HG03060 (cell line): ENCODE data around the gene RAB21.

ENCODE experiments used
- ATAC-seq: cut with Tn5 transposase; IDR thresholded peaks from one replicate; pipeline ENCODE4 v1.9.1; 2021; ENCODE audit warnings: low read depth, moderate number of reproducible peaks; ENCODE audit not compliant: unreplicated experiment

The RAB21 gene, protein sequence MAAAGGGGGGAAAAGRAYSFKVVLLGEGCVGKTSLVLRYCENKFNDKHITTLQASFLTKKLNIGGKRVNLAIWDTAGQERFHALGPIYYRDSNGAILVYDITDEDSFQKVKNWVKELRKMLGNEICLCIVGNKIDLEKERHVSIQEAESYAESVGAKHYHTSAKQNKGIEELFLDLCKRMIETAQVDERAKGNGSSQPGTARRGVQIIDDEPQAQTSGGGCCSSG

DNA sequence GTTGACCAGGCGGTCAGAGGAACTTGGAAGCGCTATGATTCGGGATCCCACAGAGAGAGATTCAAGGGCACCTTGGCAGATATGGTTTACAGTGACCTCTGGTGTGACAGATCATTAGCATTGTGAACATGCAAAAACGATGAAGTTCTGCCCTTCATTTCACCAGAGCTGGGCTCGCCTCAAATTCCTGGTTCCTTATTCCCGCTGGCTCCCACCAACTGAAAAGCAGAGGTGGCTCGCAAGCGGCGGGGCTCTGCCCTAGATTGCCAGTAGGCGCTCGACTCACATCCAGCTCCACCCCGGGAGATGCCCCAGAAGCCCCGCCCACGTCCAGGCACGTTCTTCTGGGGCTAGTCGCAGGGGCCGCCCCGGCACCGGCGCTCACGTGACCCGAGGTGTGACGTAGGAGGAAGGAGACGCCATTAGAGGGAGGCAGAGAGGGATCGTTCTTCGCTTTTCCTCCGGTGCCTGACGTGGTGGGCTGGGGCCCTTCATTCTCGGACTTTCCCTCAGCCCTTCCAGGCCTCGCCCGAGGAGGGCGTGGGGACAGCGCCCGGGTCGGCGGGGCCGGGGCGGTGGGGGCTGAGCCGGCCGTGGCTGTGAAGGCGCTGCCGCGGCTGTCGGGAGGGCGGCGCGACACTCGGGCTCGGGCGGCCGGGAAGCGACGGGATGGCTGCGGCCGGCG lies at the start of gene RAB21:
TSS of gene RAB21 (plus strand) at position 403 of the 685 bp plus-strand sequence. CDS start at position 670, 267 bp downstream.
- peak; percentile 93 for ATAC-seq

DNA sequence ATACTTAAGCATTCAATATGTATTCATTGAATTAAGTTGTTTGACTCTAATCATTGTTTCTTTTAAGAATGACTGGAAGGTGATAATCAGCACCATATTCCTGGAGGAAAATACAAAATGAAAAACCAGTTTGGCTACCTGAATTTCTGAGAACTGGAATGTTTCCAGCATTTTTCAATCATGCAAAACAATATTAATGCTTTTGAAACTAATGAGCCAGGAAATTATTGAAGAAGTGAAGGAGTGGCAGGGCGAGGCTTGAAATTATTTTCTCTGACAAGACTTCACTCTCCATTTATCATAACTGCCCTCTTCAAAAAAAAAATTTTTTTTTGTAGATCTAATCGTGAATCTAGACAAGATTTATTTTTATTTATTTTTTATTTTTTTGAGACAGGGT lies 49.7 kb upstream of the RAB21 start:
- no peak for ATAC-seq

DNA sequence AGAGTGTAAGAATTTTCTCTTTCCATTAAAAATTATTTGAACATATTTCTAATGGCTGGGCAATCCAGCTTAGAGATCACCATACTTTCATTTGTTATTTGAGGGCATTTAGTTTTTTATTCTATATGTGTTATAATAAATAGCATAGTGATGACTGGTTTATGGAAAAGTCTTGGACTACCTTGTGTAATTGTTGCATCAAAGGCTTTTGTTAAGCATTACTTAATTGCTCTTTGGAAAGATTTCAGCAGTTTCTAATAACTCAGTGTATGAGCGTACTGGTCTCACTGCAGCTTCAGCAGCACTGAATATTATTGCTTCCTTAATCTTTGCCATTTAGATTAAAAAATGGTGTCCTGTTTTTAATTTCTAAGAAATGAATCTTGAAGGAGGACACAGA lies 46.0 kb upstream of the RAB21 start:
- no peak for ATAC-seq

DNA sequence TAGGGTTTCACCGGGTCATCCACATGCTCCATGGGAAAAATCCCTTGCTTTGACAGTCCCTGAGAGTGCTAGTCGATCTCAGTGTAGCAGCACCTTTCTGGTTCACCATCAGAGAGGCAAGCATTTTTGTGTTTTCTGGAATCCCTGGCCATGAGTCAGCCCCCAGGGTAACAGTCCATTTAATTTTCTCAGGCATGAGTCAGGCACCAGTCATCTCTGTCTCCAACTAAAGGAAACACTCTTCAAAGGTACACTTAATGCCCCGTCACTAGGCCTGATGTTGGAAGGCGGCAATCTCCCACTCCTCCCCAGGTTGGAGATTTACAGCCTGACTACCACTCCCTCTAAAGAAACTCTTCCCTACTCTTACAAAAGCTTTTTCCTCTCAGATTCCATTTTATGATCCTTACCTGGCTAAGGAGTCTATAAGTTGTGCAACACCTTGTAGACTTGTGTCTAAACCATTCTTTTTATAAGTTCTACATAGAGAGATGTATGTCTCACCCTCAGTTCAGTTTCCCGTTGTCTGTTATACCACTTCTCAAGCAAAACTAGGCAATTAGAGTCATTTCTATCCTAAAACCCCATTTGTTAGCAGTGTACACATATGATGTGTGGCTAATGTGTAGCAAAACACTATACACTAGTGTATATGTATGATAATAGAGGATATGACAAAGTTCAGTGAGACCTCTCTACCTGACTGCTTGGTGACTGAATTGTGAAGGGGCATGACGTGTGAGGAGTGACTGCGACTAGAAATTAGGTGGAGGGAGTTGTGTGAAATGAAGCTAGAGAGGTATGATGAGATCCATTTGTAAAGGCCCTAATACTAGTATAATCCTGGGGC lies 44.2 kb upstream of the RAB21 start:
- ATAC-seq, result no peak

DNA sequence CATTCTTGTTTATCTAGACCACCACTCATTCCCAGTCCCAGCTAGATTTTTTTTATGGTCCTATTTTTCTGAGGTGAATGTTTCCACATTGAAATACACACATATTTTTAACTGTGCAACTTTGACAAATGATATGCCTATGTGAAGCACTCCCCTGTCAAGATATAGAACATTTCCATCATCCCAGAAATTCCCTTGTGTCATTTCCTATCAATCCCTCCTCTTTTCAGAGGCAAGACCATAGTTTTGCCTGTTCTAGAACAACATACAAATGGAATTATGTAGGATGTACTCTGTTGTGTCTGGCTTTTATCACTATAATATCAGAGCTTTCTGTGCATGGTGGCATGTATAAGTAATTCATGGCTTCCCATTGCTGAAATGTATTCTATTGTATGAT lies 36.1 kb upstream of the RAB21 start:
- ATAC-seq, result no peak

DNA sequence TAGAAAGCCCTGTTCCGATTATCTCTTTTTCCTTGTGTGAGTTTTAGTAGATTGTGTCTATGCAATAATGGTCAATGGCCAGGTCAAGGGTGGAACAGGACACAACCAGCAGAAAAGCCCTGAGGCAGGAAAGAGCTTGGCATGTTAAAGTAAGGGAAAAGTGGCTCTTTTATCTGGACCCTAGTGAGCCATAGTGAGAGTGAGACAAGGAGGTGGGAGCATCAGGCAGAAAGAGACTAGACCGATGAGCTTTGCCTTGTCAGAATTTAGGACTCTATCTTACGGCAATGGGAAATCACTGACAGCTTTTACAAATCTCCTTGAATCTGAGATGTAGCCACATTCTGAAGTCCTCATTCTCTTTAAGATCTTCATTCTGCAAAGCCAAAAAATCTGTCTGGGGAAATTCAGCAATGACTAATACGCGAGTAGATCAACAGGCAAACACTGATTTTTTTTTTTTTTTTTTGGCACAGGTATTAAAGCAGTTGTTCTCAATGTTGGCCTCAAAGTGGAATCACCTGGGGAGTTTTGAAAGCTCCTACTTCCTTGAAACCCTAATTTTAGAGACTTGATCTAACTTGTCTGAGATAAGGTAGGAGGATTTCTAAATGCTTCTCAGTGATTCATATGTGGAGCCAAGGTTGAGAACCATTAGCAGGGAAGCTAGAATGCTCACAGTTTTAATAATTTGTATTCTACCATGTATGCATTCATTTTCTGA lies 34.9 kb upstream of the RAB21 start:
- ATAC-seq, result no peak

DNA sequence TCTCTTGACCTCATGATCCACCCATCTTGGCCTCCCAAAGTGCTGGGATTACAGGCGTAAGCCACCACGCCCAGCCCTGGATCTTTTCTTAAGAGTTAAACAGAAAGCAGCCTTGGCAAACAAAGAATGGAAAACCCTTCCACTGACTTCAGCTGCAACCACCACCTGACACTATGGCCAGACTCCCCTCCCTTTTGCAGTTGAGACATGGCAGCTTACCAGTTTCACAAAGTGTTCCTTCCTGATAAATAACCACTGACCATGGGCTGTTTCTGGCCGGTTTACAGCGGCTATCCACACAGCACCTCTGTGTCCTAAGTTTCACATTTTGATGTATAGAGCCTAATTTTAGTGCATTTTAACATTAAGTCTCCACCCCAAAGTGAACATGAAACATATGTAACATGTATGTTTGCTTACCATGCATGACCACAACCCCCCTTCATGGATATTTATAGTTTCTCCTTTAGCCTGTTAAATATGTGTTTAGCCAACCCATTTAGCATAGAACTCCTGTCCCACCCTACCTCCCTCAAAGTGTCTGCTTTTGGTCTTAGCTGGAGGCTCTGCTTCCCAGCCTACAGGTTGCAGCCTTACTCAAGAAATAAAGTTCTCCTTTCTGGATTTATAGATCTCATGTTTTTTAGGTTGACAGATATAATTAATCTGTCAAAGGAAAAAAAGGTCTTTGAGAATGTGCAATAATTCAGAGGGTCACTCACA lies 32.7 kb upstream of the RAB21 start:
- ATAC-seq, result no peak

DNA sequence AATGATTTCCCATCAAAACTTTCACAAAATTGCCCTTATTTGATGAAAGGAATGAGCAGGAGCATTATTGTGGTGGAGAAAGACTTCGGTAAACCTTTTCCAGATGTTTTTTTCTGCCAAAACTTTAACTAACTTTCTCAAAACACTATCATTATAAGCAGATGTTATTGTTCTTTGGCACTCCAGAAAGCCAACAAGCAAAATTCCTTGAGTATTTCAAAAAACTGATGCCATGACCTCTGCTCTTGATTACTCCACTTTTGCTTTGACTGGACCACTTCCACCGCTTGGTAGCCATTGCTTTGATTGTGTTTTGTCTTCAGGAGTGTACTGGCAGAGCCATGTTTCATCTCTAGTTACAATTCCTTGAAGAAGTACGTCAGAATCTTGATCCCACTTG lies 29.7 kb upstream of the RAB21 start:
- ATAC-seq, result no peak

DNA sequence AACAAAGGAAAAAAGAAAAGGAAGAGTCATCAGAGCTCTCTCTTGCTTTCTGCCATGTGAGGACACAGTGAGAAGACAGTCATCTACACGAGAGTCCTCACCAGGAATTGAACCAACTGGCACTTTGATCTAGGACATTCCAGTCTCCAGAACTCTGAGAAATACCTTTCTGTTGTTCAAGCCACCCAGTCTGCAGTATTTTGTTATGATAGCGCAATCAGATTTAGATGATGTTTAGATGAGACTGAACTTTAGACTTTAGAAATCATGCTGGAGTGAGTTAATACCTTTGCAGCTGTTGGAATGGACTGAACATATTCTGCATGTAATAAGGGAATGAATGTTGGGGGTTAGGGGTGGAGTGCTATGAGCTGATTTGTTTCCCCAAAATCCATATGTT lies 28.1 kb upstream of the RAB21 start:
- ATAC-seq, result no peak

DNA sequence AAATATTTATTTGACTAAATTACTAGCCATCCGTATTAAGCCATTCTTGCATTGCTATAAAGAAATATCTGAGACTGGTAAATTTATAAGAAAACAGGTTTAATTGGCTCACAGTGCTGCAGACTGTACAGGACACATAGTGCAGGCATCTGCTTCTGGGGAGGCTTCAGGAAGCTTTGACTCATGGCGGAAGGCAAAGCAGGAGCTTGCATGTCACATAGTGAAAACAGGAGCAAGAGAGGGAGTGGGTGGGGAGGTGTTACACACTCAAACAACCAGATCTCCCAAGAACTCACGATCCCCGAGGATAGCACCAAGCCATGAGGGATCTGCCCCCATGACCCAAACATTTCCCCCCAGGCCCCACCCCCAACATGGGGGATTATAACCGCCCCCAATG lies 26.7 kb upstream of the RAB21 start:
- no peak for ATAC-seq

DNA sequence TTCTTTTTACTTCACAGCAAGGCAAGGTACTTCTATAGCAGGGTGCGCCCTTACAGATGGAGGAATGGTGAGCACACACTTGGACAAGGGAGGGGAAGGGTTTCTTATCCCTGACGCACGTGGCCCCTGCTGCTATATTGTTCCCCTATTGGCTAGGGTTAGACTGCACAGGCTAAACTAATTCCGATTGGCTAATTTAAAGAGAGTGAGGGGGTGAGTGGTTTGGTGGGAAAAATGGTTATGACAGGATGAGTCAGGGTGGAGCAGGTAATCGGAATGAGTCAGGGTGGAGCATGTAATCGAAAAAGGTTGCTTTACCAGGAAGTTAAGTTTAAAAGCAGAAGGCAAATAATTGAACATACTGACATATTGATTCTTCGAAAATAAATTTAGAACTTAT lies 23.7 kb upstream of the RAB21 start:
- no peak for ATAC-seq

DNA sequence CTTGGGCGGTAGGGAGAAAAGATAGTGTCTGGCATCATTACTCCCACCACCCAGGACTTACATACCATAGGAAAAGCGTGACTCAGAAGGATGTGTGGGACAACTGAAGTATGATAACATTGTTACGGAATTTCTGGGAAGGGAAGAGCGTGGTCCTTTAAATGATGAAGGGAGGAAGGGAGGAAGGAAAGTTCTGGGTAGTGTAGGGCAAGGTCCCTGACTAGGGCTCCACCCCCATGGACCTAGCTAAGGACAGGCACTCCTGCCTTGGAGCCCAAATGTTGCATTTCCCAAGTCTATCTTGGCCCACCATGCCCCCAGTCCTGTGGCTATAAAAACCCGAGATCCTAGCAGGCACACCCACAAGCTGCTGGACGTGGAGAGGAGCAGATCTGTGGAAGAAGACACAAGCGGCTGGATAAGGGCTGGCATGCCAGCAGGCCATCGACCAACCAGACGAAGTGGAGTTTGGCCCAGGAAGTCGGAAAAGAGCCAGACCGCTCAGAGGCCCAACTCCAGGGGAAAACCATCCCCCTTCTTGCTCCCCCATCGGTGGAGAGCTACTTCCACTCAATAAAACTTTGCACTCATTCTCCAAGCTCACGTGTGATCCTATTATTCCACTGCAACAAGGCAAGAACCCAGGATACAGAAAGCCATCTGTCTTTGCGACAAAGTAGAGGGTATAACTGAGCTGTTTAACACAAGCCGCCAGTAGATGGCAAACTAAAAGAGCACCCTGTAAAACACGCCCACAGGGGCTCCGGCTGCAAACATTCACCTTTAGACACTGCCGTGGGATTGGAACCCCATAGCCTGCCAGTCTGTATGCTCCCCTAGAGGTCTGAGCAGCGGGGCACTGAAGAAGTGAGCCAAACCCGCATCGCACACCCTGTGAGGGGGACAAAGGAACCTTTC lies 23.0 kb upstream of the RAB21 start:
- no peak for ATAC-seq

DNA sequence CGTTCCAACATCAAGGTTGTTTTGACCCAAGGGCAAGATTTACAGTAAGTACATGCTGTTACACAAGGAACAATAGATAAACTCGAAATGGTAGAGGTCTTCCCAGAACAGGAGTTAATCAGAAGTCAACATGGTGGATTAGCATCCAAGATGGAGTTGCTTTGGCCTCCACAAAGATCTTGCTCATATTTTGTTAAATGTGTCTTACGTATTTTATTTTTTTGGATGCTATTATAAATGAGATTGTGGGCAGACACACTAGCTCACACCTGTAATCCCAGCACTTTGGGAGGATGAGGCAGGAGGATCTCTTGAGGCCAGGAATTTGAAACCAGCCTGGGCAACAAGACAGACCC lies 22.3 kb upstream of the RAB21 start:
- ATAC-seq, result no peak

DNA sequence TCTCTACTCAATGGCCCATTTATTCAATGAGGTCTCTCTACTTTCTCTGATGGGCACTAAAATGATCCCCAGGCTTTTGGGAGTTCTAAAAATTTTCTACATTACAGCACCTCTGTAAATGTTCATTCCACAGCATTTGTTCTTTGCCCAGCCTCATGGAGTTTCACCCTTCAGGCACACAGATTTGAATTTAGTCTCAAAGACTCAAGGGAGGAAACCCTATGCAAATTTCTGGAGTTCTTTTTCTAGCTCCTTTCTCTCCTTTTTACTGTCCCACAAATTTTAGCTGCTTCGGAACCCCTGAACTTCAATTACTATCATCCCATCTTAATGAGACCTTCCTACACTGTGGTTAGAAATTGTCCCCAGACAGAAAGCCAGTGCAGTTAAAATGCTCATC lies 17.5 kb upstream of the RAB21 start:
- ATAC-seq, result no peak

DNA sequence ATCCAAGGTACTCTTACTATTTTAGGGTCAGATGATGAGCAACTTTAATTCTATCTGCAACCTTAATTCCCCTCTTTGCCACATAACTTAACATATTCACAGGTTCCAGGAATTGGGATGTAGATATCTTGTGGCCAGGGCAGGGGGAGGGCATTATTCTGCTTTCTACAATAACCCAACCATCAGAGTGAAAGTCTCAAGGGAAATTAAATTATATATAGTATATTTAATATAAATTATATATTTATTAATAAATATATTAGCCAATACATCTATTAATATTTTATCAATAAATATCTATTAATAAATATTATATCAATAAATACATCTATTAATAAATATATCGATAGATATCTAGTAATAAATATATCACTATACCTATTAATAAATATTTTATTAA lies 11.7 kb upstream of the RAB21 start:
- no peak for ATAC-seq

DNA sequence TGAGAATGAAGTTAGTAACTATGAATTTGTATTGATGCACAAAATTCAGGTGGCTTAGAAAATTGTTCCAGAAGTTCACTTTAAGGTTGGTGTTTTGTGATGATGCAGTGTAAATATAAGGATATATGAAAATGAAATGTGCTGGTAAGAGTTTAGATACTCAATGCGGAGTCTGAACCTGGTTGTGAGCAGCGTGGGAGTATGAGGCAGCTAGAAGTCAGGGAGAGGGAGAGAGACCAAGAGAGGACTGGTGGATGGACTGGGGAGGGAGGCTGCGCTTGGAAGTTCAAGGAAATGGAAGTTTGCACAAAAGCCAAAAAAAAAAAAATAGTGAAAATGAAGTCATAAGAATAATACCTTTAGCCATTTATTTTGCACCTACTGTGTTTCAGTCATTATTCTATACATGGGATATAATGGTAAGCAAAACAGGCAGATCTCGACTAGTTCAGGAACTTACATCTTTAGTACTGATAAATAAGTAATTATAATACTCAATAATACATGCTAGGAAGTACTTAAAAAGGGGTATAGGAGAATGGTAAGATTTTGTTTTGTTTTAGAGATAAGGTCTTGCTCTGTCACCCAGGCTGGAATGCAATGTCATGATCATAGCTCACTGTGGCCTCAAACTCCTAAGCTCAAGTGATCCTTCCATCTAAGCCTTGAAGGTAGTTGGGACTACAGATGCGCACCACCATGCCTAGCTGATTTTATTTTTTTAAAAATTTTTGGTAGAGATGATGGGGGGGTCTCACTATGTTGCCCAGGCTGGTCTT lies 10.0 kb upstream of the RAB21 start:
- no peak for ATAC-seq

DNA sequence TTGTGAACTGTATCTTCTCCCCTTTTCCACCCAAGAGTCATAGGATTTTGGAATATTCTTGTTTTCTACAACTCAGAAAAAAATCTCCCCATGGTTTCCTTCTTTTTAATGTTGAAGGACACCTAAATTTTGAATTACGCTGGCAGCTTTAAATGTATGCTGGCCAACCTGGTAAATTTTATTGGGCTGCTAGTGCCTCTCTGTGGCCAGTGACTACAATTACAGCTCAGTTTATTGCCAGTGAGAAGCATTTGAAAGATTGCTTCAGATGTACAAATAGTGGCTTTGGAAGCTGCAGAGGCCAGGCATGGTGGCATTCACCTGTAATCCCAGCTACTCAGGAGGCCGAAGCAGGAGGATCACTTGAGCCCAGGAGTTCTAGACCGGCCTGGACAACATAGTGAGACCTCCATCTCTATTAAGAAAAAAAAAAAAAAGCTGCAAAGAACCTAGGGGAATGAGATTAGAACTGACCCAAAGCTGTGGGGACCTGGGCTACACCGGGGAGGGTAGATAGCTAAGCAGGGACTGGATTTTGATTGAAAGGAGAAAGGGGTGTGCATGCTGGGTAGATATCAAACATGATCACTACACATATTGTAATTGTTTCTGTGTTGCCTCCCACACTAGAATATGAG lies 7.6 kb upstream of the RAB21 start:
- ATAC-seq, result peak; percentile 90
